A673 (cell line): ENCODE data around the gene NACA.

Experiments used
- EZH2 ChIP-seq: fragments of 200-600 bp; sonication (generic); IDR thresholded peaks from 2 replicates; pipeline ENCODE4 v1.6.1; 2017; ENCODE audit warnings: borderline replicate concordance, low read depth, mild to moderate bottlenecking, mixed read lengths, antibody characterized with exemption, low read length; ENCODE audit not compliant: poor library complexity, severe bottlenecking
- TF ChIP-seq, protein P1 (sequence below): fragments of 300-800, 200-600 bp; sonication (generic); conservative IDR thresholded peaks from 2 replicates; pipeline ENCODE4 v1.5.1; 2017; ENCODE audit warnings: low read depth, mild to moderate bottlenecking, antibody characterized with exemption, low read length, moderate library complexity, mixed read lengths

DNA sequence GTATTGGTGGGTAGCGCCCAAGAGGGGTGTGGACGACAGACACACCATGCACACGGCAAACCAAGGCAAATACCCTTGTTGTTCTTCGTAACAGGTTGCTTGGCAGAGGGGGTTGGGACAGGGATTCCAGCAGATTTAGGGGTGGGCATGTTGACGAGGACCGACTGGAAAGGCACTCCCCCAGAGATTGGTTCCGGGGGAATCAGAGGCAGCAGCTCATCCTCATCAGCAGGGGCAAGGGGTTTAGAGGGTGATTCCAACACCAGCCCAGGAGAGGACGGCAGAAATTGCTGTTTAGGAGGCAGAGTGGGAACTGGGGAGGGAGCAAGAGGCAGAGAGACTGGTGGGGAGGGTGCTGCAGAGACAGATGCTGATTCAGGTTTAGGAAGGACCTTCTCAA, 9.3 kb downstream of the NACA start:
- TF ChIP-seq, protein P1, sequence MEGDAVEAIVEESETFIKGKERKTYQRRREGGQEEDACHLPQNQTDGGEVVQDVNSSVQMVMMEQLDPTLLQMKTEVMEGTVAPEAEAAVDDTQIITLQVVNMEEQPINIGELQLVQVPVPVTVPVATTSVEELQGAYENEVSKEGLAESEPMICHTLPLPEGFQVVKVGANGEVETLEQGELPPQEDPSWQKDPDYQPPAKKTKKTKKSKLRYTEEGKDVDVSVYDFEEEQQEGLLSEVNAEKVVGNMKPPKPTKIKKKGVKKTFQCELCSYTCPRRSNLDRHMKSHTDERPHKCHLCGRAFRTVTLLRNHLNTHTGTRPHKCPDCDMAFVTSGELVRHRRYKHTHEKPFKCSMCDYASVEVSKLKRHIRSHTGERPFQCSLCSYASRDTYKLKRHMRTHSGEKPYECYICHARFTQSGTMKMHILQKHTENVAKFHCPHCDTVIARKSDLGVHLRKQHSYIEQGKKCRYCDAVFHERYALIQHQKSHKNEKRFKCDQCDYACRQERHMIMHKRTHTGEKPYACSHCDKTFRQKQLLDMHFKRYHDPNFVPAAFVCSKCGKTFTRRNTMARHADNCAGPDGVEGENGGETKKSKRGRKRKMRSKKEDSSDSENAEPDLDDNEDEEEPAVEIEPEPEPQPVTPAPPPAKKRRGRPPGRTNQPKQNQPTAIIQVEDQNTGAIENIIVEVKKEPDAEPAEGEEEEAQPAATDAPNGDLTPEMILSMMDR = no peak
- no peak for TF ChIP-seq EZH2
